HG03520 (cell line): Measurements from ENCODE around the gene RPRD1B.

ENCODE experiments used
- ATAC-seq: cut with Tn5 transposase; IDR thresholded peaks from one replicate; pipeline ENCODE4 v1.9.1; 2021; ENCODE audit warnings: mild to moderate bottlenecking, moderate library complexity; ENCODE audit not compliant: unreplicated experiment

RPRD1B gene

DNA sequence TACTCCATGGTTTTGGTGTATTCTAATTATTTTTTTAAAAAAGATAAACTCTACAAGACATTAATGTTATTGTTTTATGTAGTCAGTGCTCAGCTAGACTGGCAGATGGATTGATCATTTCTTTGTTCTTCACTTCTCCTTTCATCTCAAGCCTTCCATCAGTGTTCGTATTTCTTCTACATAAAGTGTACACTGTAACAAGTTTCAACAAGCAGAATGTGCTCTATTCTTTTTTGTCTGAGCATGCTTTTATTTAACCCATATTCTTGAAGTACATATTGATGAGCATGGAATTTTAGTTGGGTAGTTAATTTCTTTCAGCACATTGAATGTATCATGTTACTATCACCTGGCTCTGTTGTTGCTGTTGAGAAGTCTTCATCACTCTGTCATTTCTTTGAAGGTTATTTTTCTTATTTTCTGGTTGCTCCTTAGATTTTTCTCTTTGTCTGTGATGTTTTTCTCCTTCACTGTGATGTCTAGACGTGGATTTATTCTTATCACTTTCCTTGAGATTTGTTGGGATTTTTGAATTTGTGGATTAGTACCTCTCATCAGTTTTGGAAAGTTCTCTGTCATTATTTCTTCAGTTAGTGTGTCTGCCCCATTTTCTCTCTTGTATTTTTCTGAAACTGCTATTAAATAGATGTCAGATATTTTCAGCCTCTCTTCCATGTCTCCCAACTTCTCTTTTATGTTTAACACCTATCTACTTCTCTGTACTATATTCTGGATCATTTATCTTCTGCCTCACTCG, 83.0 kb downstream of the RPRD1B start:
- no peak for ATAC-seq

DNA sequence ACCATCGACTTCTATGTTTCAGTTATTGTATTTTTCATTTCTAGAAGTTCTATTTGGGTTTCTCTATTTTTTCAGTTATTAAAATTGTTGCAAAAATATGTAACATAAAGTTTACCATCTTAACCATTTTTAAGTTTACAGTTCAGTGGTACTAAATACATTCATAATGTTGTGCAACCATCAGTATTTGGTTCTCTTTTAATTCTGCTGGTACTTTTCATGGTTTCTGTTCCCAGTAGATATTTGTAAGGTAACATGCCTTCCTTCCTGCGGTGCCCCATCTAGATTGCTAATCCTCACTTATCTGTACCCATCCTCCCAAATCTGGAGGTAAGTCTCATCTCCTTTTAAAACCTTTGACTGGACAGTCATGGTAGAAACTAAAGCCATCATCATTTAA, 83.7 kb downstream of the RPRD1B start:
- no peak for ATAC-seq

DNA sequence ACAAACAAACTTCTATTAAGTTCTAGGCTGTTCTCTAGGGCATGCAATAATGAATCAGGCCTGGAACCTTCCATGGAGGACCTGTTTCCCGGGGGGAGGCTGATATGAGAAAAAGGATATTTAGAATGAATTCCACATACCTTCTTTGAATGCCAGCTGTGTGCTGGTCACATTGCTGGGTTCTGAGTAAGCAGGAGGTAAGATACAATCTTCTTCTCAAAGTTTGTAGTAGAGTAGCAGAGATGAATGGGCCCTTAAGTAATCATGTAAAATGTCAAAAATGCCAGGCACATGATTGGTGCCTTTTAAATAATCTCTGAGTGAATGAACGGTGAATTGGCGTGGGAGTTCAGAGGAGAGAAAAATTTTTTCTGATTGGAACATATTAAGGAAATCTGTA, 84.1 kb downstream of the RPRD1B start:
- ATAC-seq = no peak

- ATAC-seq = no peak
These were observed 85.9 kb downstream of the RPRD1B start for GRCh38 chr20:38119446-38119845.

DNA sequence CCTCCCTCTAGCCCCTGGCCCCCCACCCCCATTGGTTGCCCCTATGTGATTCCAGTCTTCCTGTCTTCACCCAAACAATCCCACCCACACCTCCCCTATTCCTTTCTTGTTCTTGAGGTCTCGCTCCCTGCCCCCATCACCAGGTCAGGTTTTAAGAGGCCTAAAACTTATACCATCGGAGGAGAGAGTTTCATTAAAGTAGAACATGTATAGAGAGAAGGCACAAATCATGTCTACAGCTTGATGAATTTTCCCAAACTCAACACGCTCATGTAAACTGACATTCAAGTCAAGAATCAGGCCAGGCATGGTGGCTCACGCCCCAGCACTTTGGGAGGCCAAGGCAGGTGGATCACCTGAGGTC, 87.1 kb downstream of the RPRD1B start:
- no peak for ATAC-seq

- no peak for ATAC-seq
These were observed 88.2 kb downstream of the RPRD1B start for GRCh38 chr20:38121741-38122140.

- no peak for ATAC-seq
These were observed 89.6 kb downstream of the RPRD1B start for GRCh38 chr20:38123021-38123587.

- no peak for ATAC-seq
These were observed 91.9 kb downstream of the RPRD1B start for GRCh38 chr20:38125157-38126056.

- no peak for ATAC-seq
These were observed 92.8 kb downstream of the RPRD1B start for GRCh38 chr20:38126146-38126921.

DNA sequence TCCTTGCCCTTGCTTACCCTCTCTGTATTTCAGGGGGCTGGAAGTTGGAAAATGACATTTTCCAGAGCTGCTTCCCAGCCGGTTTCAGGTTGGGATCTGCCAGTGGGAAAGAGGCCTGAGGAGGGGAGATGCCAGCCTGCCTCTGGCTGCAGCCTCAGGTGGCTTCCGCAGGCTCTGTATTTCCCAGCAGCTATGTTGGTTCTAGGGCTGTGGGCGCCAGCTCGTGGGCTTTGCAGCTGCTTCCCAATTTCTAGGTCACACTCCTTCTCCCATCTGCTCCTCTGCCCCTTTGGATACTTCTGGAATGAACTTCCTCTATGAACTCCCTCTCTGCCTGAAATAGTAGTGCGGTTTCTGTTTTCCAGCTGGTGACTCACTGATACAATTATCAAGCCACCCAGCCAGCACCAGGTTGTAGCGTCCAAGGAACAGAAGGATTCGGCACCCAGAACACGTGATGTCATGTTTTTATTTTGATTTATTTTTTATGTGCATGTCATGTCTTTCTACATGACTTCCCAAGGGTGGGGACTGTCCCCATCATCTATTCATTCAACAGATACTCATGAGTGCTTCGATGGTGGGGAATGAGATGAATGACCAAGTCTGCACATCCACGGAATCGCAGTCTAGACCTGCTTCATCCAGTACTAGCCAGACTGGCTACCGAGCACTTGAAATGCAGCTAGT, 93.5 kb downstream of the RPRD1B start:
- ATAC-seq = no peak

DNA sequence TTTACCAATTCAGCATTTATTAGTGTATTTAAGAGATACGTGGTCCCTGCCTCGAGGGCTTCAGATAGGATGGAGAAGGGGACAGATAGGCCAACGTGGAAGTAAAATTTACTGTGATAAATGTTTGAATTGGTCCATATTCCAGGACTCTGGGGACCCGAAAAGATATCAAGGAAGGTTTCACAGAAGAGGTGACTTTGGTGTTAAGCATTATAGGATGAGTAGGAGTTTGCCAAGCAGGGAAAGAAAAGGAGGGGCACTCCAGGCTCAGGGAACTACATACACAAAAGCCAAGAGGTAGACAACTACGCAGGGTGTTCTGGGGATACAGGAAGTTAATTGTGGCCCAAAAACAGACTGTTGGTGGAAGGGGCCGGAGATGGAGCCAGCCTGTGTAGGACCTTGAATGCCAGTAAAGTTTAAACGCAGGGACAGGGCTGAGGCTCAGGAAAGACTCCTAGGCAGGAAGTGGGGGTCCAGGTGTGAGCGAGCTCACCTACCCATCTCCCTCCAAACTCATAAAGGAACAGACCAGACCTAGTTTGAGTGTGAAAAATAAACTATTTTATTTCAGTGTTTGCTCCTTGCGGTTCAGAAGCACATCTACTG, 94.5 kb downstream of the RPRD1B start:
- ATAC-seq = no peak

DNA sequence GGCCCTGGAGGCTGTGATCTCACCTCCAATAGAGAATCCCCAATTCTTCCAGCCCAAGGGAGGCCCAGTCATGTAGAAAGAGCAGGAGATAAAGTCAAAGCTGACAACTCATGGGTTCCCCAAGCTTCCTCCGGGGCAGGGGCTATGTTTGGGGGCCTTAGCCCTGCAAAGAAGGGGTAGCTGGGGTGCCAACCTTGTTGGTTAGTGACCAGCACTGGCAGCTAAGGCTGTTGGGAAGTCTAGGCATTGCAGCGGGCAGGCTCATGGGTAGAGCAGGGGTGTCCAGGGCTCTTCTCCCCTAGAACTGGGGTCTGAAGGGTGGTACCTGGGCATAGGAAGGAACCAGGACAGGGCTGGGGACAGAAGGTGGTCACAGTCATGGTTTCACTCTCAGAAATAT, 95.1 kb downstream of the RPRD1B start:
- no peak for ATAC-seq

GRCh38 chr20:38129248-38129865, 95.8 kb downstream of the RPRD1B start:
- no peak for ATAC-seq

- no peak for ATAC-seq
These were observed 96.5 kb downstream of the RPRD1B start for GRCh38 chr20:38129893-38130609.

DNA sequence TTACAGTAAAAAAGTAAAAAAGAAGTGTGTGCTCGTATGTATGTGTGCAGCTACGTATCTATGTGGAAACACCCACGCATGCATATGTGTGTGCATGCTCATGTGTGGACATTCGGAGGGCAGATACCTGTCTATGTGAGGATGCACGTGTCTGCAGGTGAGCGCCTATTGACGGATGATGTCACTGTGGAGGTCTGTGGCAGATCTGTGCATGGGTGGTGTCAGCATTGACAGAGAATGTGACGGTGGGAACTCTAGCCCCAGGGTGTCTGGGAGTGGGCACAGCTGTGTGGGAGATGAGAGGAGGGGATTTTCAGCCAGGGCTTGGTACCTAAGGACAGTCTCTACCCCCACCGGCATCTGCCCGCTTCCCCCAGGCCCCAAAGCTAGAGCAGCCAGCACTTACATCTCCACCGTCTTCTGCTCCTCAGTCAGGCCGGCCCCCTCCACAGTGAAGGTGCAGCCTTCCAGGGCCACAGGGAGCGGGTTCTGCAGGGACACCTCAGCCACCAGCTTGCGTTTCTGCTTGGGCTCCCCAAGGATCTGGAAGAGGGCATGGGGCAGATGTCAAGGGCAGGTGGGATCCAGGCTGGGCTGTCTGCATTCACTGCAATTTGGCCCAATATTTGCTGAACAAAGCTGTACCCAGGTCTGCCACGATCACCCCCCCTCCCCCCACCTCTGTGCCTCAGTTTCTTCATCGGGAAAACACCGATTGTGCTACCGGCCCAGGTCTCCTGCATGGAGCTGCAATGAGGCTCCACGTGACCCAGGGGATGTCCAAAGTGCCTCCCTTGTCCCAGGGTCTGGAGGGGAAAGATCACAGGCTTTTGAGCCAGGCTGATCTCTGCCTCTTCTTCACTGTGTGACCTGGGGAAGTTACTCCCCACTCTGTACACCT, 97.4 kb downstream of the RPRD1B start:
- no peak for ATAC-seq

DNA sequence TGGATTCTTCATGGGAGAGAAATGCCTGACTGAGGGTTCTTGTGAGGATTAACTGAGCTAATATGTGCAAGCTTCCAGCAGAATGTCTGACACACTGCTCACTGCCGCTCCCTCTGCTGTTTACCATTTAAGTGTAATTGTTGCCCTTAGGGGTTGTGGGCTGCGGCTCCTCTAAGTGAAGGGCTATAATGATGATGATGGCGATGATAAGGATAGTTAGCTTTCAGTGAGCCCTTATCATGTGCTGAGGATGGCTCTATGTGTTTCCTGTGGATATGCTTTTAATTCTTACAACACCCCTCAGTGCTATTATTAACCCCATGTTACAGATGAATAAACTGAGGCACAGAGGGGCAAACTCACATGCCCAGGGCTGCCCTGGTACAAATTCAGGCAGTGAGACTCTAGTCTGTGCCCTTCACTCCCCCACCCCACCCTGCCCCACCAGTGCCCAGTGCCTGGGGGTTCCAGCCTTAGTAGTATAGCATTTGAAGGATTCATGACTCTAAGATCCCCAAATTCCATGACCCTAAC, 98.1 kb downstream of the RPRD1B start:
- ATAC-seq = no peak

- no peak for ATAC-seq
These were observed 98.8 kb downstream of the RPRD1B start for GRCh38 chr20:38132156-38132909.
